HG03442 (cell line): ENCODE measurements around the gene TRMT11.
"Not testable (repeated sequence)": the region's sequence is repeated elsewhere in the genome, so short reads cannot be mapped to it uniquely, and the experiment has no call there.

Experiments used
- ATAC-seq: cut with Tn5 transposase; IDR thresholded peaks from one replicate; pipeline ENCODE4 v1.9.1; 2021; ENCODE audit warnings: mild to moderate bottlenecking, moderate library complexity; ENCODE audit not compliant: unreplicated experiment

Gene TRMT11

DNA sequence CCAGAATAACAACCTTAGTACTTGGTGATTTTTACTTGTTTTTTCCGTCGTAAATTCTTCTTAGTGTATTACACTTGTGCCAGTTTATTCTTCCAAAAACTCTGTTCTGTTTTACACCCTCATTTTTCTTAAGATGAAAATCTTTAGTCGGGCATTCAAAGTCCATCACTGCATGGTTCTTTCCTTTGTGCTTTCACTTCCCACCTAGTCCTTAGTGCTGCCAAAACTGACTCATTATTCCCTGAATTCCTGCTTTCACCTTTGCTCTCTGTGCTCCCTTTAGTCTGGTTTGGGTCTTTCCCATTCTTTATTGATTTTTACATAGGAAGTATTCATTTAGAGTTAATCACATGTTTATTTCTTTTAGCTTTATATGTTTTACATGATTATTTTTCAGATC lies 3.3 kb downstream of the TRMT11 start:
- ATAC-seq, result no peak

DNA sequence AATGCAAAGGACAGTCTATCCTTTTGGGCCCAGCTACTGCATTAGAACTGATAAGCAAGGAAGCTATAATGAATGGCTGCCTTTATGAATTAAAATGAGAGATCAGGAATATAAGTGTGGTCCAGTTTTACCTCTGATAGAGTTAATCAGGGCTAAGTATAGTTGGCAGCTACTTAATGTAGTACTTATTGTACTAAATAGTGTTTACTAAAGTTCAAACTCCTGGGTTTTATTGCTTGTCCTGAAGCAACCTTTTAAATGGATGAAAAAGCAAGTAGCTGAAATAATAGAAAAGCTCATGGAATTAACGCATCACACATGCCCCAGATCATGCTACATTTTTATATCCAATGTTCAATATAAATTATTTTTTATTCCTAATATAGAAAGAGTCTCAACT lies 5.3 kb downstream of the TRMT11 start:
- no peak for ATAC-seq

DNA sequence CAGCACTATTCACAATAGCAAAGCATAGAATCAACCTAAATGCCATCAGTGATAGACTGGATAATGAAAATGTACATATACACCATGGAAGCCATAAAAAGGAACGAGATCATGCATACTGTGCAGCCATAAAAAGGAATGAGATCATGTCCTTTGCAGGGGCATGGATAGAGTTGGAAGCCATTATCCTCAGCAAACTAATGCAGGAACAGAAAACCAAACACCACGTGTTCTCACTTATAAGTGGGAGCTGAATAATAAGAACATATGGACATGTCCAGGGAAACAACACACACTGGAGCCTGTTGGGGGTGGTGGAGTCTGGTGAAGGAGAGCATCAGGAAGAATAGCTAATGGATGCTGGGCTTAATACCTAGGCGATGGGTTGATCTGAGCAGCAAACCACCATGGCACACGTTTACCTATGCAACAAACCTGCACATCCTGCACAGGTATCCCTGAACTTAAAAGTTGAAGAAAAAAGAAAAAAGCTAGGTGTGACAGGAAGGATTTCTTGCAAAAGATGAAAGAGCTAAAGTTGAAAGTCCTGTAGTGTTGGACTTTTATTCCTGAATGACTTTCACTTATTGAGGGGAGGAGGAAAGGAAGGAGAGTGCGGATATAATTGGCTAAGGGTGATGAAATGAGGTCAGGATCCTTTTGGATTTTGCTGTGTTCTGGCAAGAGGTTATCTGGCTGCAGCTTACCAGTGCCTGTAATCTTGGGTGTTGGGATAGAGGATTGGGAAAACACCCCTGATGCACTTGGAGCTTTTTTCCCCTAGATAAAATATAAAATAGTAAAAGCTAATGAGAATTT lies 8.5 kb downstream of the TRMT11 start:
- ATAC-seq, result no peak

DNA sequence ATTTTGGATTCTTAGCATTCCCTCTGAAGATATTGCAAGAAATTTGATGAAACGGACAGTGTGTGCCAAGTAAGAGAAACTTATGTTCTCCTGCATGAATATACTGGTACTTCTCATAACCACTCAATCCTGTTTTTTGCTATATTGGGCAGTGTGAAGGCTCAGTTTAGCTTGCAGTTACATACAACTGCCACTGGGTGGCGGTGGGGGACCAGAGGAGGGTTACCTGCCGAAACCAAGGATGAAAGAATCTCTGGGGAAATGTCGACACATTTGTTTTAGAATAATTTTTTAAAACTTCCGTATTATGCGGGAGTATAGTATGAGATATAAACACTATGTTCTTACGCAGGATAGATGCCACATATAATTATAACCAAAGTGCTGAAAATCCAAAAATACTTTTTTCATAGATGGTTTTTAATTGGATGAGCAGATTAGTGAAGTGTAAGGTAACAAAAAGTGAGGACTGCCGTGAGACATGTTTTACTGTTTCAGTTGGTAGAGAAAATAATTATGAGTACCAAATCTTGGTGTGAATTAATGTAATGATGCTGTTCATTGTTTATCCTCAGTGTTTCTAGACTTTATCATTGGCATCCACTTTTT lies 9.7 kb downstream of the TRMT11 start:
- peak; percentile 95 for ATAC-seq

DNA sequence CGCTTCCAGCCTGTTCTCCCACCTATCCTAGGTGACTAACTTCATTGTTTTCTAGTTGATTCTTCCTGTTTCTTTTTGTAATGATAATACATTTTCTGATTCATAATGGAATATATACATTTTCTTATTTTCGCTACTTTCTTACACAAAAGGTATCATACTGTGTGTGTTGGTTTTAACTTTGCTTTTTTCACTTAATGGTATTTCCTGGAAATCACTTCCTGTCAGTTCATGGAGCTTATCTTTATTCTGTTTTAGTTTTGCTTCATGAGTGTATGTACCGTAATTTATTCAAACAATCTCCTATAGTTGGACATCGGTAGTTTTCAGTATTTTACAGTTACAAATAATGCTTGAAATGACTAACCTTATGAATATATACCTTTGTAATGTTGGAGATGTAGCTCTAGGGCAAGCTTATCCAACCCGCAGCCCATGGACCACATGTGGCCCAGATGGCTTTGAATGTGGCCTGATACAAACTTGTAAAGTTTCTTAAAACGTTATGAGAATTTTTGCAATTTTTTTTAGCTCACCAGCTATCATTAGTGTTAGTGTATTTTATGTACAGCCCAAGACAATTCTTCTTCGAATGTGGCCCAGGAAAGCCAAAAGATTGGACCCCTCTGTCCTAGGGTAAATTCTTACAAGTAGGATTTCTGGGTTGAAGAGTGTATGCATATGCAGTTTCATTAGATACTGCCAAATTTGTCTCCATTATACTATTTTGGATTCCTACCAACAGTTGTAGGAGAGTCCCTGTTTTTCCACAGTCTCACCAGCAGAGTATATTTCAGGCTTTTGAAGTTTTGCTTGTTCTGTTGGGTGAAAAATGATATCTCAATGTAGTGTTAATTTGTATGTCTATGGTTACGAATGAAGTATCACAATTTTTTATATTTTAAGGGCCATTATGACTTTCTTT lies 16.7 kb downstream of the TRMT11 start:
- no peak for ATAC-seq

DNA sequence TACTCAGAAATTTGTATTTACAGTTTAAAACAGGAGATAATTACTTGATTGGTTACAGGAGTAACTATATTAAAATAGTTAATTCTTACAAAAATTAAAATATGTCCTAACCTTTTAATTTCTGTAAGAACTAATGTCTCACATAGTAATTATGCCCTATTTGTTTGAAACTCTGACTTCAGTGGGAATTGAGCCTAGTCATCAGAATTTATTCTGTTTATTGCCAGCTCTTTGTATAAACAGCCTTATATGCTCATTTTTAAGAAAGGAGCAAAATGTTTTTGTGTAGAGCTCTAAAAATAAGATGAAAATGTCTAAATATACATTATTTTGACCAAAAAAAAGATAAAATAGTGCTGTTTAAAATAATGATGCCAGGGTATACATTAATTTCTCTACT lies 21.5 kb downstream of the TRMT11 start:
- ATAC-seq, result no peak

DNA sequence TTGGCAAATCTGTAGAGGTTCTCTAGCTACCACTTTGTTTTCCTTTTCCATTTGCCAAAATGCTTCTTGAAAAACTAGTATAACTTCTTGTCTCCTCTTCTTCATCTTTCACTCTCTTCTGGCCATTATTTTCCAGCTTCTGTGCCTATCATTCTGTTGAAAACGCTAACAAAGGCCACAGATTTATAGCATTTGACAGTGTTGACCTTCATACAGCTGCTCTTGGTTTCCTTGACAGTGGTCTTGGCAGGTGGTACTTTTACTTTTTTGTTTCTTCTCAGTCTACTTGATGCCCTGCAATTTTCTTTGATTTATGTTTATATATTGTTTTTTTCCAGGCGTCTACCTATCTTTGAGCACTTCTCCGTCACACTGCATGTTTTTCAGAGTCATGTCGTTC lies 23.7 kb downstream of the TRMT11 start:
- no peak for ATAC-seq

DNA sequence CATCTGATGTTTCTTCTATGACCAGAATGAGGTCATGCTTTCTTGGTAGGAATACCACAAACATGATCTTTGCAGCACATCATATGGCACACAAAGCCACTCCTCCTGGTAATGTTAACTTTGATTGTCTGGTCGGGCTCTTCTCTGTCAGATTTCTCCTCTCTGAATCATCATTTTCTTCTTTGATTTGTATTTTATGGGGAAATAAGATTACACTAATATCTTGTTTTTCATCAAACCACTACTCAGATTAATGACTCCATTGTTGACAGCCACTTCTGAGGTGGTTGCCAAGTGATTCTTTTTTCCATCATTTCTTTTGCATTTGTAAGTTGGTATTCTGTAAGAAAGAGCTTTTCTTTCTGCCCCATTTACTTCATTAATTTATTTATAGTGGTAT lies 29.5 kb downstream of the TRMT11 start:
- ATAC-seq, result no peak

DNA sequence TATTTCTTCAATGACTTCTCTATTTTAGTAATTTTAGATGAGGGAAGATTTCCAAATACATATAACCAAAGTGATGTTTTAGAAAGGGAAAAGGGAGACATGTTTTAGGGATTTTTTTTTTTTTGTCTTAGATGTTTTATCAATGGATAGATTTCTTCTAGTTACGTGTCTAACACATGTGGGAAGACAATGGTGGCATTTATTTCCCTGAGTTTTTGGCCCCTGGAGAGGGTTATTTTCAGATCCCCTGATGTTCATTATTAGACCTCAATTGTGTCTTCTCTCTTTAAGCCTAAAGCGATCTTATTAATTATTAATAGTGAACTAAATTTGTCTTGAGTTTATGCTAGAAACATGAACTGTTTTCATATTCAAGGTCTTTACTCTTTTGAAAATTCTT lies 30.3 kb downstream of the TRMT11 start:
- ATAC-seq, result no peak

DNA sequence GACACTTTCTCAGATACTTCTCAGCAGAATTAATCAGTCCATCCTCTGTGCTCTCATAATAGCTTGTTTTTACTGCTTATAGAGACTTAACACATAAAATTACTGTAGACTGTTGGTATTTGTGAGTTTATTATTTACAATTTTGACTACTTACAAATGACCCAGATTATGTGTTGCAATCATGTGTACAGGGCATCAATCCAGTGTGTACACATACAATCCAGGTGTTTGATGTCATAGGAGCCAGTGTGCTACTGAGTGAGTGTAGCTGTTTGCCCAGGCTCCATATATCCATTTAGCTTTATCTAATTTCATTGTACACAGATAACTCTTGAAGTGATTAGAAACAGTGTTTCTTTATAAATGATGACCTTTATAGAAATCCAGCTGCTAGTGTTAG lies 31.3 kb downstream of the TRMT11 start:
- ATAC-seq, result no peak

DNA sequence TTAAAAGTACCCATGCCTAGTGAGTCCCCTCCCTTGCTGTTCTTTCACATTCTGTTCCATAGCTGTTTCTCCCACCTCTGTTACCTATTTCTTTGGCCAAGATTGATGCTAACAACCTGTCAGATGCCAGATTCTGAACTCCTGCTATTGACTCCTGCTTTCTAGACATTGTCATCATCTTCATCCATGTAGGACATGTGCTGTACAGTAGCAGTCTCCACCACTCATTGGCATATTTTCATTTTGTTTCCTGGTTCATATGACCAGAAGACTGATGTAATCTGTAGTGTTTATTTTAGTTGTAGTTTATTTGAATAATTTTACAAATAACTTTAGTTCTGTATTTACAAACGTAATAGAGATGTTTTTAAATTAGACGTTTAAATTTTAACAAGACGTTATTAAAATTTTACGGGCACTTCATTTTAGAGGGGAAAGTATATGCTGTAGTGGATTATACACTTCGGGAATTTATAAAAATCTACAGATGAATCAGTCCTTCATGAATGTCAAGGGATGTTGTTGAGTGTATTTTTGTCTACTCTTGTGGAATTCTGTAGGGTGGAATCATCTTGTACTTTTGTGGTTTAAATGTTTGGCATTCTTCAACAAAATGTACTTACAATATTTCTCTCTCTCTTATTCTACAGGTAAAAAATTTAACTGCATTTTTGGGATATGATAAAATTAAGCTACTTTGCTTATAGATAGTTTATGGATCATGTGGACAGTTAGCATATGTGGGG lies 34.1 kb downstream of the TRMT11 start:
- no peak for ATAC-seq

DNA sequence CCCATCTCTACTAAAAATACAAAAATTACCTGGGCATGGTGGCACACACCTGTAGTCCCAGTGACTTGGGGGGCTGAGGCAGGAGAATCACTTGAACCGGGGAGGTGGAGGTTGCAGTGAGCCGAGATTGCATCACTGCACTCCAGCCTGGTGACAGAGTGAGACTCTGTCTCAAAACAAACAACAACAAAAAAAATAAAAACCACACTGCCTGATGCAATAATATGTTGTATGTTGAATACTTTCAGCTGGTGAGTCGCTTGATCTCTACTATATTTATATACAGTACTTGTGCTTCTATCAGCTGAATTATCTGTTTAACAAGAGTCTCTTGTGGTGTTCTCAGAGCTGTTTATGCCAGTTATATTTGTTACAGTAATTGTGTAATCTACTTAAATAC lies 37.1 kb downstream of the TRMT11 start:
- ATAC-seq, result not testable (repeated sequence)

DNA sequence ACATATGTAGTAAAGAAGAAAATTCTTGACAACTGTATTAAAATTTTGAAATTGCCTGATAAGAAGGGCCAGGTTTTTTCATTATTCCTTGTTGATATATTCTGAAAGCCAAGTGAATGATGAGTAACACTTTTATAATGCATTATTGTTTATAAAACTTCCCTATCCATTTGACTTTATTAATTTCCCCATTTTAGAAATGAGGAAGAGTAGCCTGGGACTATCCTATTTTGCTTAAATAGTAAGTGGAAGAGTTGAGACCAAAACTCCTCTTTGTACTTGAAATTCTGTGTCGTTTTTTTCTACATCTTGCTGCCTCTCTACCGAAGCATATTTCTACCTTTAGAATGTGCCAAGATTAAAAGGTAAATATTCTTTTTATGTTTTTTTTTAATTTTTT lies 39.7 kb downstream of the TRMT11 start:
- ATAC-seq, result no peak

DNA sequence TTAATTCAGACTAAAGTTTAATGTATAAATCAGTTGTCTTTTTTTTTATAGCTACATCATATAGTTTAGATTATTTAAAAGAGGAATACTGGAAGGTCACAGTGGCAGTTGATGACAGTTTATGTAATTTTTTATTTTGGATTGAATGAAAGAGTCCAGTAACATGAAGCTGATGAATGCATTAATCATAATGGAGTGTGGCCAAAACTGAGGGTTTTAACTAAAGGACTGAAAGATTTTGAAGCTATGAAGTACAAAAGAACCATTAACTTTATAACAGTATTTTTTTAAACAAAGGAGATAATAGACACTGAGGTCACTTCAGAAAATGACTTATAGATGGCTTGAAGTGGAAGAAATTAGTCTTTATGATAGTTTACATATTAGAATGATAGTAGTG lies 41.3 kb downstream of the TRMT11 start:
- ATAC-seq, result no peak

DNA sequence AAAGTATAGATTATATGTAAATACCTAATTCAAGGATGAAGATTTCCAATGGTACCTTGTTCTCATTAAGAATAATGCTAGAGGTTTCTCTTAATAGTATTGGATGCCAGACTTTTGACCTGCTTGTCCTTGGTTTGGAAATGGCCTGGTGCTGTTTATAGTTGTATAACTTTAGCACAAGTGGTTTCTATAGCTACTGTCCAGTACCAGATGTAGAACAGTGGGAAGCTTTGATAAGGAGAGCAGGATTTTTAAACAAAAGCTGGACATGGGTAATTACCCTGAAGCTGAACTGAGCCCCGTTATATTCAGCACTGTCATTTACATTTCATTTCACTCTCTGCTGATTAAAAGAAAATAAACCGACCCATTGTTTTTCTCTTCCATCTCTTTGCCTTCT lies 43.7 kb downstream of the TRMT11 start:
- no peak for ATAC-seq

DNA sequence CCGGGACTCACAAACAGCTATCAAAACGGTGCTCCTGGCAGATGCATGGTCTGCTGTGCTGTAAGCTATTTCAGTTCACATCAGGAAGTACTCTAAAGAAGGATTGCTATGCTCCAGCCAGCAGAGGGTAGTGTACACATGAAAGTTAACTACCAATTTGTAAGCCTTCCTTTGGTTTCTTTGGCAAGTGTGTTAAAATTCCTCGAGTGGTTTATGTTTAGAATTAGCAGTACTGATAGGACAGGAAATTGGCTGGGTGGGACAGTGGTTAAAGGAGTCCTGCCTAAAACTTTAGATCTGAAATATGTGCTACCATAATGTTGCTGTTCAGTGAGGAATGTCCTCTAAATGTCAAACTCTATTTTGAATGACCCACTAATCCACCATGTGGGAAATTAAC lies 47.4 kb downstream of the TRMT11 start:
- peak; percentile 91 for ATAC-seq

DNA sequence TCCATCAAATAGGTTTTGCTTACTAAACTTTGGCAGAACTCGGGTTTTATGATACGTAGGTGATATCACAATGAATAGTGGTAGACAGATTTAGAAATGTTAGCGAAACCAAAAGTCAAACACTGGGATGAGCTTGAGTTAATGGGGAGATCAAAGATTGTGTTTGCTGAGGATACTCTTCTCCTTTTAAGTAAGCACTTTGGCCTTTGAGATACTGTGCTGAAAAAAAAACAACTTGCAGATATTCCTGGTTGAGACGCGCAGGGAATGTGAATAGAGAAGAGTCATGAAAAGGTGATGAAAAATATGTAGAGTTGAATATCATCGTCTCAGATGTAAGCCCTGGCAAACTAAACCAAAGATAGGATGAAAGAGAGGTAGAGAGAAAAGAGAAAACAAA lies 48.3 kb downstream of the TRMT11 start:
- ATAC-seq, result no peak

DNA sequence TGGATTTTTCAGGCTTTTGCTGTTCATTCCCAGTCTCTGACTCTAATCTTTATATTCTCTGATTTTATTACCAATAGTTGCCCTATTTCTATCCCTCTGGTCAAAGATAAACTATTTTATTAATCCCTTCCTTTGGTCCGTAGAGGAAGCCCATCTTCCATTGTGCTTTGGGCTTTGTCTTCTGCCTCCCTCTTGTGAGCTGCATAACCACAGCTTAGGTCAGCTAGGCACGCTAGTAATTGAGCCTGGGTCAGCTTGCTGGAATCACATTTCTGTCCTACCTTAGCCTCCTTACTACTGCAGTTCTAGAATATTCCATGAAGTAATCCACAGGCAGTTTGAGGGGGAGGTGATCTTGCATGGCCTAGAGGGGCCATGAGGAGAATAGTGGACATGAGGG lies 49.4 kb downstream of the TRMT11 start:
- ATAC-seq, result no peak

DNA sequence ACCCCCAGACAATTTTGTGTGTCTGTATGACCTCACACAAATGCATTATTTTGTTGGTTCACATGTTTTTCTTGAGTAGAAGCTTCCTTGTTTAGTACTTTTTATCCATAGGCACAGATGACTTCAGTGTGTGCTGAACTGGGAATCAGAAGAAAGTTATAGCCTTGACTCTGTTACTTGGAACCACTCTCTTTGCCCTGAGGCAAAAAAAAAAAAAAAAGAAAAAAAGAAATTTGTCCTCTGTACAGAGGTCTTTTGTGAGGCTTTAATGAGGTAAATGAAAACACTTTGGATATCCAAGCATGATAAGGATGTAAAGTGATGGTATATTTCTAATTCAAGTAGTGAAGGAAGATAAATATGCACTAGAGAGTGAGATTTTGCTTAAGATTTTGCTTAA lies 51.9 kb downstream of the TRMT11 start:
- ATAC-seq, result no peak

DNA sequence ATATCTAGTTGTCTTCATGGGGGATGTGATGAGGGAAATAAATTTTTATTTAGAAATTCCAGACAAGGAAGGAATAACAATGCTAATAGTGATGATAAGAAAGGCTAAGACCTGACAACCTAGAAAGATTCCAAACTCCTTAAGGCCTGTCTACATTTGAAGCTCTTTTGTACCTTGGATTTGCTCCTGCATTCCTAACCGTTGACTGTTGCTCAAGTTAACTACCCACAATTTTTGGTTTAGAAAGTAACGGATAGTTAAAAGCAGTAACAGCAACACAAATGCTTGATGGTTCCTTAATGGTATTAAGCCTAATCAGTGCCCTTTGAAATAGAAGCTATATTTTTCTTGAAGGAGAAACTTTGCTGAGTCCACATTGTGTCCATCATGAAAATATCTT lies 52.9 kb downstream of the TRMT11 start:
- ATAC-seq, result no peak

DNA sequence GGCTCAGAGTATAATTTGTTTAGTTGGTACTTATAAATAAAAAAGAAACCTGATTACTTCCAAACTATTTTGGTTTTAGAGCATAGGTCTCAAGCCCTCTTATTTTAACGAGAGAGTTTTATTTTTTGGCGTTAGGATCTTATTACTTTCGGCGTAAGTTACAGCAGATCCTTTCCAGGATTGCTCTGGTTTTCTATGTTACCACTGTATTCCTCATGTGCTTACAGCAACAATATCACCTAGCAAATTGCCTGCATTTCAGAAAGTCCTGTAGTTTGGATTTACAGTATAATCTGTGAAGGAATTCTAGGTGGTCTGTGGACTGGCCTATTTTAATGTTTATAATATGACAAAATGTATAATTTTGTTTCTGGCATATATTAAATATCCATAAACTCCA lies 54.1 kb downstream of the TRMT11 start:
- ATAC-seq, result no peak
